Limb (tissue), 2 donors: ENCODE results near the gene SPIN2B.
"Not testable (repeated sequence)": the region's sequence is repeated elsewhere in the genome, so short reads cannot be mapped to it uniquely, and the experiment has no call there.

Experiments used
- DNase-seq, 2 donors: peaks; one replicate each; pipeline ENCODE4 v3.0.0-alpha.2; 2016; ENCODE audit errors: extremely low spot score in 2 of 2

Gene SPIN2B

GRCh38 chrX:57121162-57121755 is at the start of gene SPIN2B:
SPIN2B (minus strand) TSS chrX:57121548.
- DNase-seq: peak; percentile 78 to 83

- DNase-seq: peak in 1 of 2 donors; percentile 24
These were observed 35.2 kb upstream of the SPIN2B start for GRCh38 chrX:57156397-57157049.

GRCh38 chrX:57155171-57155570 is 33.8 kb upstream of the SPIN2B start:
- no peak for DNase-seq

GRCh38 chrX:57152222-57152621 is 30.9 kb upstream of the SPIN2B start:
- not testable (repeated sequence) for DNase-seq

- no peak for DNase-seq
These were observed 17.3 kb upstream of the SPIN2B start for GRCh38 chrX:57138674-57139073.

- peak in 1 of 2 donors; percentile 68 for DNase-seq
These were observed 16.2 kb upstream of the SPIN2B start for GRCh38 chrX:57137501-57137900.

- DNase-seq: peak in 1 of 2 donors; percentile 41
These were observed 15.7 kb upstream of the SPIN2B start, which contains the start of gene SPIN2A for GRCh38 chrX:57137073-57137472. SPIN2A (minus strand) TSS chrX:57137397; CDS start chrX:57136597, 800 bp downstream.

- DNase-seq: not testable (repeated sequence)
These were observed 15.2 kb upstream of the SPIN2B start for GRCh38 chrX:57136589-57136988.

GRCh38 chrX:57135287-57135686 is 13.9 kb upstream of the SPIN2B start:
- DNase-seq: no peak

GRCh38 chrX:57134702-57135101 is 13.4 kb upstream of the SPIN2B start:
- no peak for DNase-seq

- no peak for DNase-seq
These were observed 12.4 kb upstream of the SPIN2B start for GRCh38 chrX:57133706-57134105.

GRCh38 chrX:57133284-57133683 is 11.9 kb upstream of the SPIN2B start:
- DNase-seq: not testable (repeated sequence)

- no peak for DNase-seq
These were observed 10.7 kb upstream of the SPIN2B start for GRCh38 chrX:57132046-57132445.

- DNase-seq: no peak
These were observed 468 bp upstream of the SPIN2B start for GRCh38 chrX:57121816-57122215.

- DNase-seq: peak in 1 of 2 donors; percentile 40
These were observed 658 bp downstream of the SPIN2B start for GRCh38 chrX:57120619-57121161.

- DNase-seq: no peak
These were observed 1.9 kb downstream of the SPIN2B start for GRCh38 chrX:57119416-57119815.

GRCh38 chrX:57117566-57117965 is 3.8 kb downstream of the SPIN2B start:
- not testable (repeated sequence) for DNase-seq

GRCh38 chrX:57104921-57105398 is 16.4 kb downstream of the SPIN2B start:
- DNase-seq: no peak

GRCh38 chrX:57104406-57104805 is 16.9 kb downstream of the SPIN2B start:
- DNase-seq: no peak

GRCh38 chrX:57103489-57103888 is 17.9 kb downstream of the SPIN2B start:
- no peak for DNase-seq

GRCh38 chrX:57102918-57103317 is 18.4 kb downstream of the SPIN2B start:
- DNase-seq: not testable (repeated sequence)

- no peak for DNase-seq
These were observed 38.2 kb downstream of the SPIN2B start for GRCh38 chrX:57083143-57083542.

- no peak for DNase-seq
These were observed 46.9 kb downstream of the SPIN2B start for GRCh38 chrX:57074458-57074857.
